Spinal cord (tissue), 10 donors: Measurements from ENCODE around the gene CEP120. TPM values are rescaled to one million over a fixed set of nuclear protein-coding genes. Genes with fewer than 3 reads are reported as not detected.
"Not testable (repeated sequence)": the region's sequence is repeated elsewhere in the genome, so short reads cannot be mapped to it uniquely, and the experiment has no call there.

Experiments used
- DNase-seq, 6 donors: peaks; one replicate each; pipeline versions ENCODE4 v3.0.0 to v3.0.0-alpha.2; 2013 to 2015; ENCODE audit warnings: low spot score in 6 of 6, low read depth in 4 of 6
- H3K27ac ChIP-seq: one replicate; pipeline ENCODE4 v1.5.1; 2013; ENCODE audit warnings: low read depth, low read length, control low read depth
- H3K27me3 ChIP-seq: one replicate; pipeline ENCODE4 v1.6.1; 2013; ENCODE audit warnings: low read length; ENCODE audit not compliant: control insufficient read depth, insufficient read depth
- H3K36me3 ChIP-seq: one replicate; pipeline ENCODE4 v1.6.1; 2013; ENCODE audit warnings: low read length; ENCODE audit not compliant: control insufficient read depth, insufficient read depth
- H3K4me1 ChIP-seq: one replicate; pipeline ENCODE4 v1.6.1; 2013; ENCODE audit warnings: low read length; ENCODE audit not compliant: control insufficient read depth, insufficient read depth
- H3K4me3 ChIP-seq: one replicate; pipeline ENCODE4 v1.5.1; 2013; ENCODE audit warnings: low read depth, low read length, control low read depth
- H3K9me3 ChIP-seq: one replicate; pipeline ENCODE4 v1.6.1; 2013; ENCODE audit warnings: low read length; ENCODE audit not compliant: control insufficient read depth, insufficient read depth
- WGBS: methylation state at CpG from one replicate; pipeline ENCODE4 v1.1.5; 2013; ENCODE audit warnings: missing lambda C conversion rate; ENCODE audit not compliant: insufficient coverage; 5-methylcytosine and 5-hydroxymethylcytosine counted together
- long read RNA-seq, 4 donors: transcript quantifications; one replicate each; lab custom pipeline, GENCODE V29; 2026
- polyA plus RNA-seq, 2 donors: library from polyadenylated mRNA; unstranded; fragments of 120-200 nt; gene quantifications; one replicate each; pipeline ENCODE4 v1.2.1, GENCODE V29; 2013; ENCODE audit not compliant: insufficient read length in 2 of 2
- total RNA-seq, 2 donors: library from RNA; depleted of rRNA in 1 of 2; stranded (reverse); fragments of 120-200 nt in 1 of 2; fragments of >200 nt in 1 of 2; gene quantifications; one replicate each; pipeline versions ENCODE4 v1.2.3 to v1.2.4, GENCODE V29; 2013 to 2014
- donor health status: healthy.

The CEP120 gene
- total RNA-seq (10 to 100 TPM; 36.2 to 39.0 TPM), polyA plus RNA-seq (10 to 100 TPM; 18.4 to 21.9 TPM)
- long read RNA-seq, donor 1, result 0 reads
- long read RNA-seq, donor 2, result 0 reads
- long read RNA-seq, donor 3, result 0 reads
- long read RNA-seq, donor 4, result 0 reads

DNA sequence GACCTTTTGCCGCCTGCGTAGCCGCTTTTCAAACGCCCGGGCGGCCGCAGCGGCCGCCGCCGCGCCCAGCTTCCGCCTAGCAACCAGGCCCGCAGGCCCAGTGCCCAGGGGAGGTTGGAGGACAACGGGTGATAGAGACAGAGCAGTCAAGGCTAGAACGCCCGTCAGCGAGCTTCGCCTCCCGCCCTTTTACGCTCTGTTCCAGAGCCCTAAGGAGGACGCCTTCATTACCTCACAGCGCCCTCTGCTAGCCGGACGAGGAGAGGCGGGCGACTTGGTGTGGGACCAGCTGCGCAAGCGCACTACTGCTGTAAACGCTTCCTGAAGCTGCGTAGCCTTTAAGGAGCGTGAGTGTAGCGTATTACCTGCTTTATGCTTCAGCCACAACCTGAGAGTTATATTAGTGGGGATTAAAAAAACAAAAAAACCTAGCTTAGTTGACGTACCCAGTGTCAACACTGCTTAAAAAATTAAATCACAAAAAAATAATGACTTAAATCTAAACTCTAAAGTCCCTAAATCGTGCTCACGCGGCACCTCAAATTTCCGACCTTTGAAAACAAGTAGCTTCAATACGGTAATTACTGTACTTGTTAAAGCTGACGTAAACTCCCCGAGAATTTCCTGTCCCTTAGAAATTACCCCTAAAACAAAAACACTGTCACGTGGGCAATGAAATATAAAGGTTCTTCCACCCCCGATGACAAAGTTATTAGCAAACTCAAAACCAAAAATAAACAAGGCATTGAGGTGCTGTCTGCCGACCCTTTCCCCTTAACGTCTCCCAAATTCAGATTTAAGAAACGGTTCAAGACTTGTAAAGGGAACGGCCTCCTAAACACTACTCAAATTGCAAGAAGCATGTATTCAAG is at the start of gene CEP120:
TSS of gene CEP120 (minus strand) at position 126 of the 872 bp plus-strand sequence. CDS start 405 bp downstream, outside the sequence.
- H3K4me1 ChIP-seq, result no peaks in the 10 kb centered on the region
- no peaks in the 10 kb centered on the region for H3K9me3 ChIP-seq
- H3K4me3 ChIP-seq, result peak within 1 kb of the TSS; percentile 77
- H3K27me3 ChIP-seq, result no peaks in the 10 kb centered on the region
- H3K36me3 ChIP-seq, result no peaks in the 10 kb centered on the region
- peak; percentile 96 to 100 (median 97) for DNase-seq
- H3K27ac ChIP-seq, result peak within 1 kb of the TSS; percentile 82
- WGBS, result 0% methylated on average over 39 of the region's 47 CpGs

DNA sequence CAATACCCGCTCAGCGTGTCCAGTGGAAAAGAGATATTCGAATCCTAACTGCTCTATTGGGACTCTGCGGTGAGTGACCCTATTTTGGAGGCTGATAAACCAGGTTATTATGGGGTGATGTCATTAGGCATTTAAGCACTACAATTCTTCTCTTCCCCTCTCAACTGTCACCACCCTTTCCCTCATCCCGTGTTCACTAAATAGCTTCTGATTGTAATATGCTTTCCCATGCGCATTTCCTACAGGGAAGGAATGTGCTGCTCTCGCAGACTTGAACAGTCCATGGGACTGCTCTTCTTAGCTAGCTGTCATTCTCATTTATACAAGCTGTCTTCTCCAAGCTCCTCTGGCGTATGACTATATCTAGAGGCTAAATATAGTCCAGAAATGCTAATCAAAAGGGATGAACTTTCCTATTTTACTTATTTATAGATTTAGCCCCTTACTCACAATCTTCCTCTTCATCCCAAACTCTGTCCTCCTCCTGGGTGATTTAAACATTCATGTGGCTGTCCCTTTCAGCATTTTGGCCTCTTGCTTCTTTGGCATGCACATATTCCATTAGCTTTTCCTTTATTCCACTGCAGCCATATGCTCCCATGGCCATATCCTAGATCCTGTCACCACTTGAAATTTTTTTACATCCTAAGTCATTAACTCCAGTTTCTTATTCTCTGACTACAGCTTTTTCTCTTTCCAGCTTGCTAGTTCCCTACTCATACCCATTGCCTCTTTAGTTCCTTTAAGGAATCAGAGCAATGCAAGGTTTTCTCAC is 49.1 kb upstream of the CEP120 start:
- DNase-seq, result no peak
- 76% methylated on average over 6 of the region's 8 CpGs for WGBS
- Histone ChIP-seq H3K9me3 (no peaks in the 10 kb centered on the region), H3K36me3 (no peaks in the 10 kb centered on the region), H3K27me3 (no peaks in the 10 kb centered on the region), H3K4me3 (no peak overlapping the region), H3K27ac (no peak overlapping the region), H3K4me1 (no peaks in the 10 kb centered on the region)

DNA sequence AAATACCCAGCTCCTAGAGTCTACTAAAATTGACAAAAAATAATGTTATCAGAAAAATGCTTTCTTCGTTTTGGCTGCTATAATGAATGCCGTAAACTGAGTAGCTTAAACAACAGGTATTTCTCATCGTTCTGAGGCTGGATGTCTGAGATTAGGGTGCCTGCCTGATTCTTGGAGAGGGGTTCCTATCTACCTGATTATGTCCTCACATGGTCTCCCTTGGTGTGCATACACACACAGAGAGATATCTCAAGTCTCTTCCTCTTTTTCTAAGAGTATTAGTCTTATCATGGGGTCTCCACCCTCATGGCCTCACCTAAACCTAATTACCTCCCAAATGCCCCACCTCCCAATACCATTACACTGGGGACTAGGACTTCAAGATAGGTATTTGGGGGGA is 48.2 kb upstream of the CEP120 start:
- Histone ChIP-seq H3K4me1 (no peaks in the 10 kb centered on the region), H3K9me3 (no peaks in the 10 kb centered on the region), H3K4me3 (no peak overlapping the region), H3K36me3 (no peaks in the 10 kb centered on the region), H3K27ac (no peak overlapping the region), H3K27me3 (no peaks in the 10 kb centered on the region)
- WGBS, result no CpG with 5 or more reads among the region's 3 CpGs
- DNase-seq, result no peak

DNA sequence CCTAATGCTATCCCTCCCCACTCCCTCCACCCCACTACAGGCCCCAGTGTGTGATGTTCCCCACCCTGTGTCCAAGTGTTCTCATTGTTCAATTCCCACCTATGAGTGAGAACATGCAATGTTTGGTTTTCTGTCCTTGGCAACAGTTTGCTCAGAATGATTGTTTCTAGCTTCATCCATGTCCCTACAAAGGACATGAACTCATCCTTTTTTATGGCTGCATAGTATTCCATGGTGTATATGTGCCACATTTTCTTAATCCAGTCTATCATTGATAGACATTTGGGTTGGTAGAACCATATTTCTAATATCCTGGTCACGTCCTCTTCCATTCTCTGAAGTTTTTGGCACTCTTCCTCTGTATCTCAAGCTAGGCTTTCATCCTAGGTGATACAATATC is 43.6 kb upstream of the CEP120 start:
- 100% methylated on average over 1 of the region's 1 CpG for WGBS
- H3K4me3 ChIP-seq, H3K9me3 ChIP-seq, H3K36me3 ChIP-seq, H3K4me1 ChIP-seq, H3K27ac ChIP-seq, H3K27me3 ChIP-seq, DNase-seq: not testable (repeated sequence)

DNA sequence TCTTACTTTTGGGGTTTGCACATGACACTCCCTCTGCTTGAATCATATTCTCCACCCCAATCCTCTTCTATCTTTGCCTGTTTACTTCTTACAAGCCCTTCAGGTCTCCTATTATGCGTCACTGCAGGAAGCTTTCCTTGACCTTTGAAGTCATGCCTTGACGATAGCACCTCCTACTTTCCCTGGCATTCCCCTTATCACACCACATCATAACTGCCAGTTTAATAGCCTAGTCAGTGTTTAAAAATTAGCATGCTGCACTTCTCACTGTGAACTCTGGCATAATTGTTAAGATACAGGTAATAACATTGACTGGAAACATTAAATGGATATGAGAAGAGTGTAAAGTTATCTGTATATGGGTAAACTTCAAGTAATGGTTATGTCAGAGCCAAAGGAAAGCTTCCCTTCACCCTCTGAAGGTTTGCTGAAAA is 37.1 kb upstream of the CEP120 start:
- Histone ChIP-seq H3K4me1 (no peaks in the 10 kb centered on the region), H3K36me3 (no peaks in the 10 kb centered on the region), H3K4me3 (no peak overlapping the region), H3K27ac (no peak overlapping the region), H3K9me3 (no peaks in the 10 kb centered on the region), H3K27me3 (no peaks in the 10 kb centered on the region)
- no peak for DNase-seq
- WGBS, result 54% methylated on average over 2 of the region's 2 CpGs

DNA sequence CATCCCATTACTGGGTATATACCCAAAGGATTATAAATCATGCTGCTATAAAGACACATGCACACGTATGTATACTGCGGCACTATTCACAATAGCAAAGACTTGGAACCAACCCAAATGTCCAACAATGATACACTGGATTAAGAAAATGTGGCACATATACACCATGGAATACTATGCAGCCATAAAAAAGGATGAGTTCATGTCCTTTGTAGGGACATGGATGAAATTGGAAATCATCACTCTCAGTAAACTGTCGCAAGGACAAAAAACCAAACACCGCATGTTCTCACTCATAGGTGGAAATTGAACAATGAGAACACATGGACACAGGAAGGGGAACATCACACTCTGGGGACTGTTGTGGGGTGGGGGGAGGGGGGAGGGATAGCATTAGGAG is 35.8 kb upstream of the CEP120 start:
- DNase-seq, H3K27me3 ChIP-seq, H3K27ac ChIP-seq, H3K4me1 ChIP-seq, H3K4me3 ChIP-seq, H3K36me3 ChIP-seq, H3K9me3 ChIP-seq: not testable (repeated sequence)
- WGBS, result no CpG with 5 or more reads among the region's 4 CpGs

DNA sequence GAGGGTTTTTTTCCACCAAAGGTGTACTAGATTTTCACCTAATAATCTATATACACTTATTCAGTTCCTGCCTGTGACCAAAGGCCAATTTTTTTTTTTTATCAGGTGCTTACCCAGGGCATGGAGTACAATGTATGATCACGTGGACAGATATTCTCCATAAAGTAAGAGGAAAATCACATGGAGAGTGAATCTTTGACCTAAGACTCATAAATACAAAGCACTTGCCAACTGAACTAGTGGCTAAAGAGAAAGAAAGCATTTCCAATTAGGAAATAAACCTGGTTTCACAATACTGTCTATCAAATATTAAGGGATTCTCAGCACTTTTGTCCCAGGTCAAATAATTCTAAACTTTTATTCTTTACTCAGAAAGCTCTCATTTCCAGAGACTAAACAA is 33.0 kb upstream of the CEP120 start:
- no peak overlapping the region for H3K27ac ChIP-seq
- H3K36me3 ChIP-seq, result no peaks in the 10 kb centered on the region
- H3K4me1 ChIP-seq, result no peaks in the 10 kb centered on the region
- no peak for DNase-seq
- no peaks in the 10 kb centered on the region for H3K27me3 ChIP-seq
- no peaks in the 10 kb centered on the region for H3K9me3 ChIP-seq
- no peak overlapping the region for H3K4me3 ChIP-seq
- no CpG with 5 or more reads among the region's 1 CpG for WGBS

DNA sequence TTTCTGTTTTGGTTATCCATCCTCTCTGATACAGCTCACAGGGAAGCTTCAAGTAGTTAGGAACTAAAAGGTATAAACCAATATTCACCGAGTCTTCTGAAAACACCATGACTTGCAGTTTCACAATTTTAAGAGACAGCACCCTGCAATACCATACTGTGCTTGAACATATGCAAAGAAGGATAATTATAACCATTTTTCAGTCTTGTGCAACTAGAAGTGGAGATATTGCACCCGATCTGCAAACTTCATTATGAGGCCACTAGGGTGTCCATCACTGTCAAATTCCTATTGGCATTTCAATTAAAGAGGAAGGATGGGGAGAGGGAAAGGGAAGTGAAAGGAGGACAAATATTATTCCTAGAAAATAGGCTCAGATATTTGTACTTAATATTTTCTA is 32.4 kb upstream of the CEP120 start:
- no peak overlapping the region for H3K27ac ChIP-seq
- DNase-seq, result no peak
- H3K9me3 ChIP-seq, result no peaks in the 10 kb centered on the region
- no CpG with 5 or more reads among the region's 2 CpGs for WGBS
- no peaks in the 10 kb centered on the region for H3K4me1 ChIP-seq
- H3K36me3 ChIP-seq, result no peaks in the 10 kb centered on the region
- no peak overlapping the region for H3K4me3 ChIP-seq
- no peaks in the 10 kb centered on the region for H3K27me3 ChIP-seq

DNA sequence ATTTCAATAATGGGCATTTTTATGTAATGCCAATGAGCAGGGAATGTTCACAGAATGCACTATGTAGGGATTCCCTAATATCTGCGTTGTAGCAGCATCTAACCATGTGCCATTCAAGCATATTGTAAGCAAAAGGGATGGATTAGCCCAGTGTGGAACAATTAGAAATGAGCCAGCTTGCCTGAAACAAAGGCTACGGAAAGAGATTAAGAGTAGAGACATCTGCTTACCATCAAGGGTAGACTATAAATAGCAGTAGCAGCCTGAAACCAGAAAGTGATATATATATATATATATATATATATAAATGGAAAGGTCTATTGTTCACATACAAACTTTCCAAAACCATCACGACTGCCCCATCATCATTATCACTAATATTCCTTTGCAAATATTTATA is 31.9 kb upstream of the CEP120 start:
- 60% methylated on average over 1 of the region's 3 CpGs for WGBS
- Histone ChIP-seq H3K27me3 (no peaks in the 10 kb centered on the region), H3K9me3 (no peaks in the 10 kb centered on the region), H3K4me3 (no peak overlapping the region), H3K4me1 (no peaks in the 10 kb centered on the region), H3K36me3 (no peaks in the 10 kb centered on the region), H3K27ac (no peak overlapping the region)
- DNase-seq, result peak in 1 of 6 donors; percentile 33
